Common myeloid progenitor, CD34-positive (primary cell): Measurements from ENCODE around the gene MAPT. TPM values are rescaled to one million over a fixed set of nuclear protein-coding genes. Genes with fewer than 3 reads are reported as not detected.

Source experiments
- CTCF ChIA-PET: fragments of 350-600 bp; sonication (Branson Sonifier 250); formaldehyde crosslinking; loops from one replicate; lab custom pipeline; 2021; ENCODE audit warnings: antibody characterized with exemption; lab: Charles Lee
- POLR2A ChIA-PET: fragments of 350-600 bp; sonication (Branson Sonifier 250); formaldehyde crosslinking; loops from one replicate; lab custom pipeline; 2021; ENCODE audit warnings: antibody characterized with exemption; lab: Charles Lee
- DNase-seq, 3 donors: peaks; one replicate each; pipeline versions ENCODE4 v3.0.0 to v3.0.0-alpha.2; 2013
- H3K27ac ChIP-seq, 2 experiments: 1 replicate in 1 of 2; 2 replicates in 1 of 2; pipeline ENCODE4 v1.7.0; 2013; ENCODE audit warnings: inconsistent platforms in 2 of 2, low read length in 2 of 2, mild to moderate bottlenecking in 2 of 2, low read depth in 1 of 2, moderate library complexity in 1 of 2; ENCODE audit not compliant: severe bottlenecking in 2 of 2, insufficient read depth in 1 of 2, poor library complexity in 1 of 2
- H3K27me3 ChIP-seq, 5 experiments: replicated peaks in 2 of 5; 1 replicate in 3 of 5; 2 replicates in 2 of 5; pipeline versions ENCODE4 v1.6.1 to v1.7.0; 2013; ENCODE audit warnings: low read length in 4 of 5, mild to moderate bottlenecking in 2 of 5, moderate library complexity in 2 of 5, inconsistent platforms in 1 of 5; ENCODE audit not compliant: insufficient read depth in 5 of 5, control insufficient read depth in 4 of 5
- H3K36me3 ChIP-seq, 4 experiments: 1 replicate in 2 of 4; 2 replicates in 2 of 4; pipeline versions ENCODE4 v1.6.1 to v1.7.0; 2013; ENCODE audit warnings: low read length in 3 of 4, control low read depth in 1 of 4, mild to moderate bottlenecking in 1 of 4; ENCODE audit not compliant: control insufficient read depth in 4 of 4, insufficient read depth in 4 of 4
- H3K4me1 ChIP-seq, 4 experiments: 1 replicate in 3 of 4; 2 replicates in 1 of 4; pipeline versions ENCODE4 v1.6.1 to v1.7.1; 2013; ENCODE audit warnings: low read length in 3 of 4, mild to moderate bottlenecking in 3 of 4, control low read depth in 1 of 4, inconsistent platforms in 1 of 4, moderate library complexity in 1 of 4; ENCODE audit not compliant: control insufficient read depth in 4 of 4, insufficient read depth in 4 of 4; ENCODE audit errors: control extremely low read depth in 1 of 4
- H3K4me3 ChIP-seq, 7 experiments: 1 replicate in 4 of 7; 2 replicates in 3 of 7; pipeline versions ENCODE4 v1.5.1 to v1.7.0; 2013; ENCODE audit warnings: mild to moderate bottlenecking in 7 of 7, low read length in 6 of 7, moderate library complexity in 6 of 7, inconsistent platforms in 2 of 7, low read depth in 2 of 7, control low read depth in 1 of 7; ENCODE audit not compliant: insufficient read depth in 4 of 7, control insufficient read depth in 1 of 7; ENCODE audit errors: extremely low read depth in 1 of 7
- H3K9me3 ChIP-seq, 5 experiments: 1 replicate in 4 of 5; 2 replicates in 1 of 5; pipeline versions ENCODE4 v1.6.1 to v1.7.1; 2013; ENCODE audit warnings: low read length in 4 of 5, mild to moderate bottlenecking in 2 of 5, inconsistent platforms in 1 of 5, low read depth in 1 of 5, moderate library complexity in 1 of 5; ENCODE audit not compliant: control insufficient read depth in 4 of 5, insufficient read depth in 2 of 5; ENCODE audit errors: control extremely low read depth in 1 of 5
- WGBS: methylation state at CpG from one replicate; pipeline ENCODE4 v1.1.5; 2013; ENCODE audit not compliant: insufficient coverage; 5-methylcytosine and 5-hydroxymethylcytosine counted together
- polyA plus RNA-seq: library from polyadenylated mRNA; unstranded; fragments of 120-200 nt; gene quantifications from one replicate; pipeline ENCODE4 v1.2.1, GENCODE V29; 2013

Gene MAPT
- 0.09 TPM for polyA plus RNA-seq

- CTCF ChIA-PET, result interaction anchor here (1.0 to 1.2 kb wide), 4 partner anchors 12 to 128 kb away, joined by 3 to 8 read pairs (median 4); no protein-coding TSS in a partner anchor
- WGBS, result 2% methylated on average over 65 of the region's 97 CpGs
- no peak within 1 kb of the TSS for H3K27ac ChIP-seq
These were observed at the start of gene MAPT for GRCh38 chr17:45894022-45894784. MAPT (plus strand) TSS chr17:45894554; CDS start chr17:45962338, 67,784 bp downstream.

DNA sequence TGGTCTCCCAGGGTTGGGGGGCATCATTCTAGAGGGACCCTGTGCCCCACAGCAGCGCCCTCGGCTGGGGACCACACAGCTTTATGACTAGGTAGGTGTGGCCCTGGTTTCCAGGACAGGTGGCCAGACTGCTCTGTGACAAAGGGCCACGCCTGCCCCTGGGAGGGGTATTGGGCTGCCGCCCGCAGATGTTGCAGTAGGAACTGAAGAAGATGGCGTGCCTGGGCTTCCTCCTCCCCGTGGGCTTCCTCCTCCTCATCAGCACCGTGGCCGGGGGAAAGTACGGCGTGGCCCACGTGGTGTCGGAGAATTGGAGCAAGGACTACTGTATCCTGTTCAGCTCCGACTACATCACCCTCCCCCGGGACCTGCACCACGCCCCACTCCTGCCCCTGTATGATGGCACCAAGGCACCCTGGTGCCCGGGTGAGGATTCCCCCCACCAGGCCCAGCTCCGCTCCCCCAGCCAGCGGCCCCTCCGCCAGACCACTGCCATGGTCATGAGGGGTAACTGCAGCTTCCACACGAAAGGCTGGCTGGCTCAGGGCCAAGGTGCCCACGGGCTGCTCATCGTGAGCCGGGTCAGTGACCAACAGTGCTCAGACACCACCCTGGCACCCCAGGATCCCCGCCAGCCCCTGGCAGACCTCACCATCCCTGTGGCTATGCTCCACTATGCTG is 49.5 kb upstream of the MAPT start, which contains the start of gene SPPL2C:
Gene SPPL2C (plus strand): TSS at position 187 of the 681 bp plus-strand sequence. CDS start 26 bp downstream, at position 213.
- WGBS, result 94% methylated on average over 25 of the region's 25 CpGs
- DNase-seq, result no peak
- Histone ChIP-seq H3K27ac (no peak within 1 kb of the TSS), H3K27me3 (peaks cover 0 to under 1% (median 0%) of the 10 kb centered on the region in 5 experiments), H3K4me3 (no peak within 1 kb of the TSS), H3K36me3 (no peaks in the 10 kb centered on the region), H3K9me3 (no peaks in the 10 kb centered on the region), H3K4me1 (peaks cover 0 to 3% (median 0%) of the 10 kb centered on the region in 4 experiments)
- ChIA-PET POLR2A (no interaction called here), CTCF (interaction anchor here (1.8 kb wide), 1 partner anchor 13 kb away, joined by 5 read pairs; no protein-coding TSS in a partner anchor)

More at GRCh38 chr17:45894022-45894784, at the start of gene MAPT:
- Histone ChIP-seq H3K36me3 (no peaks in the 10 kb centered on the region), H3K27me3 (peaks cover 6 to 61% (median 33%) of the 10 kb centered on the region in 5 experiments), H3K4me1 (peaks cover 0 to 38% (median 27%) of the 10 kb centered on the region in 4 experiments), H3K4me3 (peak within 1 kb of the TSS; percentile 50 to 81 (median 63)), H3K9me3 (no peaks in the 10 kb centered on the region)
- DNase-seq, result peak; percentile 84 to 89 (median 89)
- POLR2A ChIA-PET, result interaction anchor here (0.6 kb wide), 1 partner anchor 147 kb away, joined by 3 read pairs; no protein-coding TSS in a partner anchor

DNA sequence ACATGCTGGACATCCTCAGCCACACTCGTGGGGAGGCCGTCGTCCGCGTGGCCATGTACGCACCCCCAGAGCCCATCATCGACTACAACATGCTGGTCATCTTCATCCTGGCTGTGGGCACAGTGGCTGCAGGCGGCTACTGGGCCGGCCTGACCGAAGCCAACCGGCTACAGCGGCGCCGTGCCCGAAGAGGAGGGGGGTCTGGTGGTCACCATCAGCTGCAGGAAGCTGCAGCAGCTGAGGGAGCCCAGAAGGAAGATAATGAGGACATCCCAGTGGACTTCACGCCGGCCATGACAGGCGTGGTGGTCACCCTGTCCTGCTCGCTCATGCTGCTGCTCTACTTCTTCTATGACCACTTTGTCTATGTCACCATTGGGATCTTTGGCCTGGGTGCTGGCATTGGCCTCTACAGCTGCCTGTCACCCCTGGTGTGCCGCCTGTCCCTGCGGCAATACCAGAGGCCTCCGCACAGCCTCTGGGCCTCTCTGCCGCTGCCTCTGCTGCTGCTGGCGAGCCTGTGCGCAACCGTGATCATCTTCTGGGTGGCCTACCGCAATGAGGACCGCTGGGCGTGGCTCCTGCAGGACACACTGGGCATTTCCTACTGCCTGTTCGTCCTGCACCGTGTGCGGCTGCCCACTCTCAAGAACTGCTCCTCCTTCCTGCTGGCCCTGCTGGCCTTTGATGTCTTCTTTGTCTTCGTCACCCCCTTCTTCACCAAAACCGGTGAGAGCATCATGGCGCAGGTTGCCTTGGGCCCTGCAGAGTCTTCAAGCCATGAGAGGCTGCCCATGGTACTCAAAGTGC is 48.8 kb upstream of the MAPT start:
- ChIA-PET POLR2A (no interaction called here), CTCF (interaction anchor here (1.8 kb wide), 1 partner anchor 14 kb away, joined by 5 read pairs; no protein-coding TSS in a partner anchor)
- no peaks in the 10 kb centered on the region for H3K36me3 ChIP-seq
- H3K9me3 ChIP-seq, result no peaks in the 10 kb centered on the region
- H3K27ac ChIP-seq, result no peak overlapping the region
- WGBS, result 95% methylated on average over 33 of the region's 35 CpGs
- peaks cover 0 to 3% (median 0%) of the 10 kb centered on the region in 4 experiments for H3K4me1 ChIP-seq
- no peak overlapping the region for H3K4me3 ChIP-seq
- H3K27me3 ChIP-seq, result peaks cover 0 to 3% (median 0%) of the 10 kb centered on the region in 5 experiments
- no peak for DNase-seq

- ChIA-PET POLR2A (no interaction called here), CTCF (interaction anchor here (1.0 to 1.6 kb wide), 3 partner anchors 11 to 204 kb away, joined by 3 to 5 read pairs (median 3); no protein-coding TSS in a partner anchor)
- Histone ChIP-seq H3K27ac (no peak overlapping the region), H3K27me3 (peaks cover 0 to 7% (median 3%) of the 10 kb centered on the region in 5 experiments), H3K36me3 (no peaks in the 10 kb centered on the region), H3K9me3 (no peaks in the 10 kb centered on the region), H3K4me3 (no peak overlapping the region), H3K4me1 (peaks cover 0 to 3% (median 0%) of the 10 kb centered on the region in 4 experiments)
- 85% methylated on average over 10 of the region's 10 CpGs for WGBS
- DNase-seq, result no peak
These were observed 48.1 kb upstream of the MAPT start for GRCh38 chr17:45846223-45846622.

GRCh38 chr17:45846646-45847045 is 47.7 kb upstream of the MAPT start:
- DNase-seq, result no peak
- Histone ChIP-seq H3K27ac (no peak overlapping the region), H3K4me3 (no peak overlapping the region), H3K27me3 (peaks cover 0 to 11% (median 5%) of the 10 kb centered on the region in 5 experiments), H3K9me3 (no peaks in the 10 kb centered on the region), H3K4me1 (peaks cover 0 to 3% (median under 1%) of the 10 kb centered on the region in 4 experiments), H3K36me3 (no peaks in the 10 kb centered on the region)
- ChIA-PET POLR2A (no interaction called here), CTCF (interaction anchor here (1.0 to 1.6 kb wide), 3 partner anchors 11 to 204 kb away, joined by 3 to 5 read pairs (median 3); no protein-coding TSS in a partner anchor)
- 89% methylated on average over 5 of the region's 9 CpGs for WGBS

- H3K9me3 ChIP-seq, result no peaks in the 10 kb centered on the region
- DNase-seq, result no peak
- no peak overlapping the region for H3K27ac ChIP-seq
- H3K36me3 ChIP-seq, result no peaks in the 10 kb centered on the region
- H3K4me3 ChIP-seq, result no peak overlapping the region
- POLR2A ChIA-PET, result no interaction called here
- H3K4me1 ChIP-seq, result peaks cover 0 to 3% (median 0%) of the 10 kb centered on the region in 4 experiments
- peaks cover 0 to 16% (median 7%) of the 10 kb centered on the region in 5 experiments for H3K27me3 ChIP-seq
- CTCF ChIA-PET, result interaction anchor here (1.0 to 1.6 kb wide), 4 partner anchors 10 to 205 kb away, joined by 3 to 5 read pairs (median 3); no protein-coding TSS in a partner anchor
- WGBS, result 100% methylated on average over 4 of the region's 4 CpGs
These were observed 47.3 kb upstream of the MAPT start for GRCh38 chr17:45847101-45847500.
